DOHH2 (cell line): ENCODE results near the gene ANTXR2.

Experiments used
- CTCF ChIP-seq: fragments of 200-600 bp; sonication (generic); IDR thresholded peaks from one replicate; pipeline ENCODE4 v1.5.1; 2014; ENCODE audit warnings: antibody characterized with exemption, mild to moderate bottlenecking, low read depth, low read length; ENCODE audit not compliant: poor library complexity, severe bottlenecking
- EZH2phosphoT487 ChIP-seq: fragments of 200-600 bp; sonication (generic); IDR thresholded peaks from 2 replicates; pipeline ENCODE4 v1.6.1; 2017; ENCODE audit warnings: borderline replicate concordance, mild to moderate bottlenecking, antibody characterized with exemption, low read length, moderate library complexity, mixed read lengths

- TF ChIP-seq CTCF: no peak
- no peak for TF ChIP-seq EZH2phosphoT487
Measured at GRCh38 chr4:79869597-79870237, 203.3 kb downstream of the ANTXR2 start.
